Endothelial cell of umbilical vein (primary cell): ENCODE results near the gene HCLS1. TPM values are rescaled to one million over a fixed set of nuclear protein-coding genes. Genes with fewer than 3 reads are reported as not detected.
"Not testable (repeated sequence)": the region's sequence is repeated elsewhere in the genome, so short reads cannot be mapped to it uniquely, and the experiment has no call there.

Experiments
- BruUV-seq: library from RNA; stranded (reverse); fragments of 400-500 nt; replicated peaks from 2 replicates; lab custom pipeline; 2021; lab: Mats Ljungman, UMichigan
- CTCF ChIA-PET: fragments of 300-600, 350-600 bp; sonication (Branson Sonifier 250); formaldehyde crosslinking; loops from one replicate; lab custom pipeline; 2021; ENCODE audit warnings: antibody characterized with exemption, inconsistent platforms; lab: Charles Lee
- POLR2A ChIA-PET: fragments of 300-600, 350-600 bp; sonication (Branson Sonifier 250); formaldehyde crosslinking; loops from one replicate; lab custom pipeline; 2021; ENCODE audit warnings: antibody characterized with exemption, inconsistent platforms; lab: Charles Lee
- DNase-seq: peaks from one replicate; pipeline ENCODE4 v3.0.0-alpha.2; 2011; ENCODE audit warnings: low read depth, low spot score
- FAIRE-seq: peaks from 2 replicates; lab custom pipeline; 2011; peaks lifted over from hg19 to GRCh38; lab: Jason Lieb, UNC
- H2AFZ ChIP-seq: 2 replicates; pipeline ENCODE4 v1.6.0; 2012; ENCODE audit warnings: low read depth, low read length, control low read depth, inconsistent platforms
- H3K27ac ChIP-seq: 2 replicates; pipeline ENCODE4 v1.5.1; 2011; ENCODE audit warnings: low read depth, mild to moderate bottlenecking, control low read depth, low read length, moderate library complexity; ENCODE audit not compliant: insufficient read depth
- H3K27me3 ChIP-seq, 2 experiments: 2 replicates each; pipeline versions ENCODE4 v1.6.0 to v1.6.1; 2011; ENCODE audit warnings: low read length in 2 of 2, mixed read lengths in 1 of 2; ENCODE audit not compliant: control insufficient read depth in 2 of 2, insufficient read depth in 2 of 2
- H3K36me3 ChIP-seq, 2 experiments: 2 replicates in 1 of 2; 3 replicates in 1 of 2; pipeline ENCODE4 v1.5.1; 2011; ENCODE audit warnings: low read length in 2 of 2, mild to moderate bottlenecking in 1 of 2, moderate library complexity in 1 of 2; ENCODE audit not compliant: control insufficient read depth in 2 of 2, insufficient read depth in 2 of 2; ENCODE audit errors: extremely low read depth in 1 of 2
- H3K4me1 ChIP-seq: 3 replicates; pipeline ENCODE4 v1.5.1; 2011; ENCODE audit warnings: mild to moderate bottlenecking, low read length; ENCODE audit not compliant: control insufficient read depth, insufficient read depth; ENCODE audit errors: extremely low read depth
- H3K4me2 ChIP-seq: 2 replicates; pipeline ENCODE4 v1.6.1; 2011; ENCODE audit warnings: low read length, control low read depth, mixed read lengths; ENCODE audit not compliant: insufficient read depth
- H3K4me3 ChIP-seq, 3 experiments: fragments of 200-600 bp in 1 of 3; sonication (generic), shearing (Covaris generic) in 1 of 3; replicated peaks in 1 of 3; 2 replicates each; pipeline ENCODE4 v1.5.1; 2011 to 2016; ENCODE audit warnings: control low read depth in 3 of 3, low read length in 3 of 3, mild to moderate bottlenecking in 2 of 3, inconsistent platforms in 1 of 3, low read depth in 1 of 3, moderate library complexity in 1 of 3; ENCODE audit not compliant: insufficient read depth in 1 of 3
- H3K79me2 ChIP-seq: 2 replicates; pipeline ENCODE4 v1.6.0; 2012; ENCODE audit warnings: low read length, inconsistent platforms; ENCODE audit not compliant: control insufficient read depth, insufficient read depth
- H3K9ac ChIP-seq: replicated peaks from 2 replicates; pipeline ENCODE3; 2011; ENCODE audit warnings: low read length, control low read depth; ENCODE audit not compliant: insufficient read depth; ENCODE audit errors: extremely low read depth
- H3K9me1 ChIP-seq: replicated peaks from 3 replicates; pipeline ENCODE4 v1.6.0; 2011; ENCODE audit warnings: mild to moderate bottlenecking, low read length; ENCODE audit not compliant: control insufficient read depth, insufficient read depth; ENCODE audit errors: extremely low read depth
- H3K9me3 ChIP-seq: replicated peaks from 2 replicates; pipeline ENCODE4 v1.5.1; 2012; ENCODE audit warnings: low read length, inconsistent platforms; ENCODE audit not compliant: control insufficient read depth, insufficient read depth
- H4K20me1 ChIP-seq: replicated peaks from 2 replicates; pipeline ENCODE3; 2011; ENCODE audit warnings: mild to moderate bottlenecking, low read length; ENCODE audit not compliant: control insufficient read depth, insufficient read depth; ENCODE audit errors: extremely low read depth
- EZH2 ChIP-seq: IDR thresholded peaks from 2 replicates; pipeline ENCODE4 v1.6.1; 2012; ENCODE audit warnings: borderline replicate concordance, low read depth, mild to moderate bottlenecking, moderate library complexity, low read length, inconsistent platforms; ENCODE audit not compliant: severe bottlenecking
- FOS ChIP-seq: IDR thresholded peaks from 2 replicates; pipeline ENCODE4 v1.6.1; 2011; ENCODE audit warnings: mild to moderate bottlenecking, low read length, moderate library complexity, borderline replicate concordance; ENCODE audit not compliant: insufficient read depth
- GATA2 ChIP-seq: IDR thresholded peaks from 2 replicates; pipeline ENCODE4 v1.7.0; 2011; ENCODE audit warnings: low read depth, mild to moderate bottlenecking, moderate library complexity, mixed read lengths, low read length; ENCODE audit not compliant: insufficient read length, insufficient read depth
- JUN ChIP-seq: IDR thresholded peaks from 2 replicates; pipeline ENCODE4 v1.6.1; 2011; ENCODE audit warnings: borderline replicate concordance, low read depth; ENCODE audit not compliant: insufficient read length, insufficient read depth
- MYC ChIP-seq: IDR thresholded peaks from one replicate; pipeline ENCODE4 v1.6.1; 2011; ENCODE audit warnings: mild to moderate bottlenecking, low read depth, low read length
- POLR2A ChIP-seq: IDR thresholded peaks from 2 replicates; pipeline ENCODE4 v1.6.1; 2012; ENCODE audit warnings: low read depth, mild to moderate bottlenecking, control low read depth, low read length
- POLR2AphosphoS5 ChIP-seq: IDR thresholded peaks from 2 replicates; pipeline ENCODE4 v1.6.1; 2012; ENCODE audit warnings: low read depth, mild to moderate bottlenecking, control low read depth, low read length, moderate library complexity; ENCODE audit not compliant: insufficient read depth
- dilution Hi-C: fragments of 300-500 bp; cut with MboI; formaldehyde crosslinking; loops from one replicate; pipeline ENCODE4 v1.15.0; 2019; ENCODE audit warnings: low sequenced_read_pairs; ENCODE audit not compliant: extremely low pct_ligation_motif_present
- intact Hi-C: fragments of 100-400 bp; cut with micrococcal nuclease; formaldehyde crosslinking; loops from one replicate; pipeline ENCODE4 v1.10.0; 2022
- polyA plus RNA-seq, 4 experiments: library from polyadenylated mRNA; depleted of rRNA in 3 of 4; stranded (reverse) in 3 of 4; unstranded in 1 of 4; fragments of >200 nt; gene quantifications; 2 replicates each; pipeline versions ENCODE4 v1.2.1 to v1.2.3, GENCODE V29; 2011 to 2012; ENCODE audit warnings: missing spikeins in 1 of 4
- total RNA-seq: library from RNA; stranded (reverse); gene quantifications from 2 replicates; pipeline ENCODE4 v1.2.3, GENCODE V29; 2021
- TF ChIP-seq, protein P1 (sequence below): IDR thresholded peaks from 2 replicates; pipeline ENCODE4 v1.6.1; 2011; ENCODE audit not compliant: insufficient read depth, insufficient read length
- TF ChIP-seq, protein P2 (sequence below), 2 donors: IDR thresholded peaks; 1 replicate in 1 of 2; 2 replicates in 1 of 2; pipeline ENCODE4 v1.5.1; 2011; ENCODE audit warnings: low read length in 2 of 2, mild to moderate bottlenecking in 2 of 2, moderate library complexity in 2 of 2, control low read depth in 1 of 2, inconsistent platforms in 1 of 2, low read depth in 1 of 2; ENCODE audit not compliant: insufficient read depth in 1 of 2; ENCODE audit errors: extremely low read depth in 1 of 2

The HCLS1 gene
- total and polyA plus RNA-seq, 2 donors (not counting 3 experiments of a cell fraction or from before 2014, with no cell fraction given): 51.9 to 63.5 TPM

DNA sequence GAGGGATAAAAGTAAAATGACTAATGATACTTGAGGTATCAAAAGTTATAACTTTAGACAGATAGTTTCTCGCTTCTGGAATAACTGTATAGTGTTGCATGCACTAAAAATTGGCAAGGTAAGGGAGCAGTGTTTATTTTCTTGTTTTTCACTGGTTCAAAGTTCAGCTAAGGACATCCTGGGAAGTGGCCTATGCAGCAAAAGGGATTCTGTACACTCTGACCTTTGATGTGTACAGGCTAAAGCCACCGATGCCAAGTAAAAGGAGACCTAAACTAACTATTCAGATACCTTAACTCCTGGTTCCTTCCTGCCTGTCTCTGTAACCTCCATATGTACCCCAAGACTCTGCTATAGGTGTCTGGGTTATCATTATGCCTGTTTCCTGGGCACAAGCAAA lies 65.9 kb downstream of the HCLS1 start:
- Histone ChIP-seq H3K27ac (no peak overlapping the region), H3K4me3 (no peak overlapping the region), H3K36me3 (no peaks in the 10 kb centered on the region), H2AFZ (no peak overlapping the region), H4K20me1 (no peaks in the 10 kb centered on the region), H3K27me3 (peaks cover 5 to 11% of the 10 kb centered on the region in 2 experiments), H3K9me3 (no peaks in the 10 kb centered on the region), H3K79me2 (no peaks in the 10 kb centered on the region), H3K4me2 (no peak overlapping the region), H3K4me1 (no peaks in the 10 kb centered on the region), H3K9me1 (no peaks in the 10 kb centered on the region), H3K9ac (no peak overlapping the region)
- ChIA-PET POLR2A (no interaction called here), CTCF (no interaction called here)
- intact Hi-C loops (no loop called here), dilution Hi-C loops (no loop called here)
- DNase-seq (no peak), FAIRE-seq (no peak)
- no TSS peak for BruUV-seq
- TF ChIP-seq MYC: no peak
- TF ChIP-seq JUN: no peak
- TF ChIP-seq EZH2: no peak
- TF ChIP-seq, protein P1, sequence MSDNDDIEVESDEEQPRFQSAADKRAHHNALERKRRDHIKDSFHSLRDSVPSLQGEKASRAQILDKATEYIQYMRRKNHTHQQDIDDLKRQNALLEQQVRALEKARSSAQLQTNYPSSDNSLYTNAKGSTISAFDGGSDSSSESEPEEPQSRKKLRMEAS: no peak
- TF ChIP-seq, protein P2, sequence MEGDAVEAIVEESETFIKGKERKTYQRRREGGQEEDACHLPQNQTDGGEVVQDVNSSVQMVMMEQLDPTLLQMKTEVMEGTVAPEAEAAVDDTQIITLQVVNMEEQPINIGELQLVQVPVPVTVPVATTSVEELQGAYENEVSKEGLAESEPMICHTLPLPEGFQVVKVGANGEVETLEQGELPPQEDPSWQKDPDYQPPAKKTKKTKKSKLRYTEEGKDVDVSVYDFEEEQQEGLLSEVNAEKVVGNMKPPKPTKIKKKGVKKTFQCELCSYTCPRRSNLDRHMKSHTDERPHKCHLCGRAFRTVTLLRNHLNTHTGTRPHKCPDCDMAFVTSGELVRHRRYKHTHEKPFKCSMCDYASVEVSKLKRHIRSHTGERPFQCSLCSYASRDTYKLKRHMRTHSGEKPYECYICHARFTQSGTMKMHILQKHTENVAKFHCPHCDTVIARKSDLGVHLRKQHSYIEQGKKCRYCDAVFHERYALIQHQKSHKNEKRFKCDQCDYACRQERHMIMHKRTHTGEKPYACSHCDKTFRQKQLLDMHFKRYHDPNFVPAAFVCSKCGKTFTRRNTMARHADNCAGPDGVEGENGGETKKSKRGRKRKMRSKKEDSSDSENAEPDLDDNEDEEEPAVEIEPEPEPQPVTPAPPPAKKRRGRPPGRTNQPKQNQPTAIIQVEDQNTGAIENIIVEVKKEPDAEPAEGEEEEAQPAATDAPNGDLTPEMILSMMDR (IDR thresholded peaks at IDR 0.05; ENCODE audit: extremely low read depth in 1 of 2, insufficient read depth in 1 of 2, low read depth in 1 of 2, low read length in 2 of 2): no peak
- no peak for TF ChIP-seq POLR2A
- TF ChIP-seq FOS: no peak
- TF ChIP-seq POLR2AphosphoS5: no peak
- TF ChIP-seq GATA2: no peak

GRCh38 chr3:121593806-121594205 lies 66.9 kb downstream of the HCLS1 start:
- H3K9ac ChIP-seq, intact Hi-C loops, H3K27ac ChIP-seq, H3K9me3 ChIP-seq, H3K4me1 ChIP-seq, BruUV-seq, FAIRE-seq, POLR2A ChIA-PET, H3K36me3 ChIP-seq, H2AFZ ChIP-seq, H3K79me2 ChIP-seq, DNase-seq, dilution Hi-C loops, H3K4me2 ChIP-seq, CTCF ChIA-PET, H3K9me1 ChIP-seq, H4K20me1 ChIP-seq, H3K4me3 ChIP-seq: not testable (repeated sequence)
- peaks cover 5 to 11% of the 10 kb centered on the region in 2 experiments for H3K27me3 ChIP-seq
